ENCODE data around the gene MED20. TPM values are rescaled to one million over a fixed set of nuclear protein-coding genes. Genes with fewer than 3 reads are reported as not detected.

Gene MED20
- 10 to 100 TPM; 11.5 to 16.5 (median 12.1) TPM for total RNA-seq

GRCh38 chr6:41920921-41921711 is at the start of gene MED20, which contains the start of gene BYSL:
Gene MED20, minus strand, starts transcription at chr6:41921139. Its CDS starts 121 bp downstream, at chr6:41921018.
Gene BYSL, plus strand, starts transcription at chr6:41921499. Its CDS starts 64 bp downstream, at chr6:41921563.
- intact Hi-C loops (cut with DNase I; ENCODE audit: low total_unique reads) (loop anchor here (1.0 to 10.0 kb wide), 6 partner anchors 20 to 644 kb away; partner anchors contain the start of genes CCND3, MRPS10, TAF8 and TOMM6), in situ Hi-C loops (cut with MboI; ENCODE audit: low sequenced_read_pairs in 4 of 4) (loop anchor here in 3 of 4 donors (10.0 to 25.0 kb wide), 4 partner anchors 126 to 304 kb away; partner anchors contain the start of genes PRICKLE4 (in 2 of the 3), TOMM6 (in 2 of the 3) and MRPS10 (in 1 of the 3))
- peak; percentile 71 to 85 for TF ChIP-seq POLR2A (IDR thresholded peaks at IDR 0.05)
- peak; percentile 98 to 100 (median 98) for TF ChIP-seq CTCF (IDR thresholded peaks at IDR 0.05 in 4 of 5, conservative IDR thresholded peaks at IDR 0.05 in 1 of 5)
- Histone ChIP-seq H3K9me3 (no peaks in the 10 kb centered on the region), H3K36me3 (peaks cover 0 to 11% of the 10 kb centered on the region in 2 donors), H3K27ac (peak within 1 kb of the TSS; percentile 93 to 98 (median 96)), H3K4me3 (peak within 1 kb of the TSS; percentile 75 to 97 (median 86)), H3K4me1 (peaks cover 29 to 30% of the 10 kb centered on the region in 2 donors), H3K27me3 (no peaks in the 10 kb centered on the region)
- ATAC-seq (peak; percentile 98 to 99), DNase-seq (peak; percentile 88 to 89)

GRCh38 chr6:41970436-41970846 is 49.5 kb upstream of the MED20 start:
- ATAC-seq (no peak), DNase-seq (peak in 1 of 2 donors; percentile 15)
- intact Hi-C loops (cut with DNase I; ENCODE audit: low total_unique reads) (no loop called here), in situ Hi-C loops (cut with MboI; ENCODE audit: low sequenced_read_pairs in 4 of 4) (no loop called here)
- no peak overlapping the region for H3K4me3 ChIP-seq
- peaks cover 0 to 3% of the 10 kb centered on the region in 2 donors for H3K4me1 ChIP-seq
- no peaks in the 10 kb centered on the region for H3K9me3 ChIP-seq
- no peak overlapping the region for H3K27ac ChIP-seq
- TF ChIP-seq CTCF (IDR thresholded peaks at IDR 0.05 in 4 of 5, conservative IDR thresholded peaks at IDR 0.05 in 1 of 5) (no peak), POLR2A (IDR thresholded peaks at IDR 0.05) (no peak)
- no peaks in the 10 kb centered on the region for H3K27me3 ChIP-seq
- no peaks in the 10 kb centered on the region for H3K36me3 ChIP-seq

GRCh38 chr6:41967312-41968287 is 46.7 kb upstream of the MED20 start:
- TF ChIP-seq POLR2A (IDR thresholded peaks at IDR 0.05) (no peak), CTCF (IDR thresholded peaks at IDR 0.05 in 4 of 5, conservative IDR thresholded peaks at IDR 0.05 in 1 of 5) (no peak)

GRCh38 chr6:41966961-41967311 is 46.0 kb upstream of the MED20 start:
- in situ Hi-C loops (cut with MboI; ENCODE audit: low sequenced_read_pairs in 4 of 4), result no loop called here
- Histone ChIP-seq H3K27me3 (no peaks in the 10 kb centered on the region), H3K27ac (no peak overlapping the region), H3K4me1 (peaks cover 0 to 3% of the 10 kb centered on the region in 2 donors), H3K9me3 (no peaks in the 10 kb centered on the region), H3K4me3 (no peak overlapping the region), H3K36me3 (no peaks in the 10 kb centered on the region)
- no peak for DNase-seq
- intact Hi-C loops (cut with DNase I; ENCODE audit: low total_unique reads), result no loop called here
- TF ChIP-seq POLR2A (IDR thresholded peaks at IDR 0.05) (no peak), CTCF (IDR thresholded peaks at IDR 0.05 in 4 of 5, conservative IDR thresholded peaks at IDR 0.05 in 1 of 5) (no peak)
- no peak for ATAC-seq

More at GRCh38 chr6:41967312-41968287, 46.7 kb upstream of the MED20 start:
- DNase-seq (no peak), ATAC-seq (no peak)
- H3K4me3 ChIP-seq, result no peak overlapping the region
- intact Hi-C loops (cut with DNase I; ENCODE audit: low total_unique reads), result no loop called here
- H3K27me3 ChIP-seq, result no peaks in the 10 kb centered on the region
- in situ Hi-C loops (cut with MboI; ENCODE audit: low sequenced_read_pairs in 4 of 4), result no loop called here
- no peaks in the 10 kb centered on the region for H3K36me3 ChIP-seq
- H3K27ac ChIP-seq, result no peak overlapping the region
- H3K4me1 ChIP-seq, result peaks cover 0 to 3% of the 10 kb centered on the region in 2 donors
- no peaks in the 10 kb centered on the region for H3K9me3 ChIP-seq

Data from gastrocnemius medialis (tissue), 4 donors.